ENCODE measurements around the gene LTB4R.

LTB4R gene

DNA sequence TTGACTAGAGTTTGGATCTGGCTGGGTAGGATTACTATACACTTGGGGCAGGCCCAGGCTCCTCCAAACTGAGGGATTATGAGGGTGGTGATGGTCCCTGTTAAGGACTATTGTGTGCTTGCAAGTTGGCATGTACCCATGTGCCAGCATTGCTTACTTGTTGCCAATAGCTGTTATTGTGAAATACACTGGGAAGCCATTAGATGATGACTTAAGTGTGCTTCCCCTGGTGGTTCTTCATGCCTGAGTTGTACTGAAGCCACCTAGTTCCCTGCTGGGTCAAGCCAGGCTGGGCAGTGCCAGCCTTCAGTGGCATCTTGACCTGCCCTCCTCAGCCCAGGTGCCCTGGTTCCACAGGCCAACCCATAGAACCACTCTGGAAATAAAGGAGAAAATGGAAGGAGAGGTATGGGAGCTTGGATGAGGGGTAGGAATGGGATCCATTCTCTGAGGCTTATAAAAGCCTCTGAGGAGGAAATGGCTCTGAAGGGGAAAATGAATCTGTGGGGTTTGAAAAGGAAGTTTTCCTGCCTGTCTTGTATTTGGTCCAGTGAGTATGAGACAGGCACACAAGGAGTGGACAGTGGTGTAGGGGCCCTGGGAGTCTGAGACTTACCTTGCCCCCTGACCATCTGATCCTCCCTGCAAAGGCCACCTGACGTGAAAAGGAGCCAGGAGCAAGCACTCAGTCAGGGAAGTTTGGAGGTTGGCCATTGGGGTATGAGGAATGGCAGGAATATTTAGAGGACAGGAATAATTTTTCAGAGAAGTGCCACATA, 724 bp downstream of the LTB4R start:
- peak overlapping the region in 1 of 2 donors; percentile 74 for H3K4me3 ChIP-seq (ENCODE audit: low read length in 2 of 2)
- no peaks in the 10 kb centered on the region for H3K27me3 ChIP-seq (ENCODE audit: control insufficient read depth in 2 of 2, insufficient read depth in 2 of 2, low read length in 2 of 2)
- H3K36me3 ChIP-seq (ENCODE audit: control insufficient read depth in 2 of 2, insufficient read depth in 2 of 2, low read length in 2 of 2): peaks cover 0 to 2% of the 10 kb centered on the region in 2 donors
- peak overlapping the region; percentile 10 to 52 for H3K9ac ChIP-seq (ENCODE audit: low read depth in 1 of 2, low read length in 2 of 2)
- H3K9me3 ChIP-seq (ENCODE audit: control insufficient read depth in 2 of 2, low read length in 2 of 2): no peaks in the 10 kb centered on the region
- H3K4me1 ChIP-seq (ENCODE audit: control insufficient read depth in 2 of 2, insufficient read depth in 2 of 2, low read length in 2 of 2): peaks cover 47 to 61% of the 10 kb centered on the region in 2 donors
- H3K27ac ChIP-seq (ENCODE audit: low read depth in 2 of 2, low read length in 2 of 2): peak overlapping the region in 1 of 2 donors; percentile 83

DNA sequence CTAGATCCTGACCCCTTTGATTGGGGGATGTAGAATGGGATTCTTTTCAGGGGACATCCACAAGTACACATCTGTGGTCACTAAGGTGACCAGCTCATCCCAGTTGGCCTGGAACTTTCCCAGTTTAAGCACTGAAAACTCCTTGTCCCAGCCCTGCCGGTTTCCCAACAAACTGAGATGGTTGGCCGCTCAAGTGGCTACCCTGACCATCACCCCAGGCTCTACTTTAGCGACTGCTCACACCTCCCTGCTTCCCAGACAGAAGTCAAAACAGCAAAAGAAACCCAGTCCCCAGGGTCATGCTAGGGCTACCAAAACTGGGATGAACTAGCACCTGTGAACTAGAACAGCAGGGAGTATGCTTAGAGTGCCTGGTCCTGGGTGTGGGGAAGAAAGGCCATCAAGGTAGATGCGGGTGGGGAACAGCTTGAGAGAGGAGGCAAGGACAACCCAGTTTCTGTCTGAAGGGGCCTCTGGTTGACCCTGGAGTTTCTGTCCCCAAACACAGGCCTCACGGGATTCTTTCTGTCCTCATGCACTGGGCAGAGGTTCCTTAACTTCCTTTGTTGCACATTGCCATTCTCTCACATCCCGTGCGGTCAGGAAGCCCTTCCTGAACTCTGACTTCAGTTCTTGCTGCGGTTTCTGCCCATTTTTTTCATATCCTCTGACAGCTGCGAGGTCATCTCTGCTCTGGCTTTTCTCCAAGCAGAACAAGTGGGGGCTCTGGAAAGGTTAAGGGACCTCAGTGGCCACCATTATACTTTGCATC, 1.6 kb downstream of the LTB4R start:
- Histone ChIP-seq H3K4me3 (ENCODE audit: low read length in 2 of 2) (peak overlapping the region in 1 of 2 donors; percentile 44), H3K9ac (ENCODE audit: low read depth in 1 of 2, low read length in 2 of 2) (peak overlapping the region in 1 of 2 donors; percentile 6), H3K9me3 (ENCODE audit: control insufficient read depth in 2 of 2, low read length in 2 of 2) (no peaks in the 10 kb centered on the region), H3K27ac (ENCODE audit: low read depth in 2 of 2, low read length in 2 of 2) (peak overlapping the region; percentile 39 to 83), H3K4me1 (ENCODE audit: control insufficient read depth in 2 of 2, insufficient read depth in 2 of 2, low read length in 2 of 2) (peaks cover 39 to 52% of the 10 kb centered on the region in 2 donors), H3K27me3 (ENCODE audit: control insufficient read depth in 2 of 2, insufficient read depth in 2 of 2, low read length in 2 of 2) (no peaks in the 10 kb centered on the region), H3K36me3 (ENCODE audit: control insufficient read depth in 2 of 2, insufficient read depth in 2 of 2, low read length in 2 of 2) (no peaks in the 10 kb centered on the region)

DNA sequence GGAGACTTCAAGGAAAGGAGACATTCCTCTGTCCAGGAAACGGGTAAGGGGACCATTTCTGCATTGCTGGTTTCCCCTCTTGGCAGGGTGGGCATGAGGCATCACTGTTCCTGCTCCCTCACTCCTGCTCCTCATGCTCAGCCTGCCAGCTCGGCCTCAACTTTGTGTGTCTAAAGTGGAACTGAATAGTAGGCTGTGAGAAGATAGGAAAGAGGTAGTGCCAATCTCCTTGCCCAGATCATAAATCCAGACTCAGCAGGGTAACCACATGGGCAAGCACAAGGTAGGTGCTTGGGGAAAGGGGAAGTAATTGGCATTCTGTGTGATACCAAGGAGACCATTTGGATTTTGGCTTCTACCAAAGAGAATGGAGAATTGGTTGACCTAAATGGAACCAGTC, 2.6 kb downstream of the LTB4R start:
- Histone ChIP-seq H3K9ac (ENCODE audit: low read depth in 1 of 2, low read length in 2 of 2) (no peak overlapping the region), H3K36me3 (ENCODE audit: control insufficient read depth in 2 of 2, insufficient read depth in 2 of 2, low read length in 2 of 2) (no peaks in the 10 kb centered on the region), H3K4me3 (ENCODE audit: low read length in 2 of 2) (no peak overlapping the region), H3K27me3 (ENCODE audit: control insufficient read depth in 2 of 2, insufficient read depth in 2 of 2, low read length in 2 of 2) (no peaks in the 10 kb centered on the region), H3K27ac (ENCODE audit: low read depth in 2 of 2, low read length in 2 of 2) (peak overlapping the region in 1 of 2 donors; percentile 43), H3K4me1 (ENCODE audit: control insufficient read depth in 2 of 2, insufficient read depth in 2 of 2, low read length in 2 of 2) (peaks cover 32 to 45% of the 10 kb centered on the region in 2 donors), H3K9me3 (ENCODE audit: control insufficient read depth in 2 of 2, low read length in 2 of 2) (no peaks in the 10 kb centered on the region)

DNA sequence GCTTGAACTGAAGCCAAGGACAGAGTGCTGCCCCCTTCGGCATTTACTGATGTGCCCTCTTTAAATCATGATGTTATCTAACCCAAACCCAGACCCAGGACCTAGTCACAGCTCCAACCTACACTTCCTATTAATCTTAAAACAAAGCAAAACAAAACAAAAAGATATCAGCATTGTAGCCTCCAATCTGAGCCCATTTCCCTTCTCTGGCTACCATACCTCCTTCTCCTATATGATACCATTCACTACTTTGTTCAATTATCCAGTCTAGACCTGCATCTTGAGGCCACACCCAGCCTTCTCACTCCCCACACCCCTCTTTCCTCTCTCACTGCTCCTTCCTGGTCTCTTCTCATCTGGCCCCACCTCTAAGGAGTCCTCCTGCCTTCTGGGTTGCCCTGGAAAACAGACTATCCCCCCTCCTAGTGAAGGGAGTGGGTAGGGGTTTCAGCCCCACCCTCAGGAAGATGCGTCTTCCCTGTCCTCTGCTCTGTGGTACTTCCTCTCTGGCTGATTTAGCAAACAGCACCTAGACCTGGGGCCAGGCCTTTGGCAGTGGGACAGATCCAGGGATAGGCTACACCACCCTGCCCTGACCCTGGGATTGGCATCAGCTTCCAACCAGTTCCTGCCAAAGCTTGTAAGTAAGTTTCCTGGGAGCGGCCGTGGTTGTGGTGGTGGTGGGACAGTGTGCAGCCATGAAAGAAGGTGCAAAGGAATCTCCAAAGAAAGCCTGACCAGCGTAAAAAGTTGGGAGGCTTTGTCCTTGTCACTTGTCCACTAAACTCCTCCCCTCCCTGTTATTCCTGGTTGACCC, 3.3 kb downstream of the LTB4R start:
- Histone ChIP-seq H3K9me3 (ENCODE audit: control insufficient read depth in 2 of 2, low read length in 2 of 2) (no peaks in the 10 kb centered on the region), H3K4me1 (ENCODE audit: control insufficient read depth in 2 of 2, insufficient read depth in 2 of 2, low read length in 2 of 2) (peaks cover 29 to 39% of the 10 kb centered on the region in 2 donors), H3K27ac (ENCODE audit: low read depth in 2 of 2, low read length in 2 of 2) (peak overlapping the region in 1 of 2 donors; percentile 38), H3K36me3 (ENCODE audit: control insufficient read depth in 2 of 2, insufficient read depth in 2 of 2, low read length in 2 of 2) (no peaks in the 10 kb centered on the region), H3K9ac (ENCODE audit: low read depth in 1 of 2, low read length in 2 of 2) (no peak overlapping the region), H3K27me3 (ENCODE audit: control insufficient read depth in 2 of 2, insufficient read depth in 2 of 2, low read length in 2 of 2) (peaks cover 0 to 3% of the 10 kb centered on the region in 2 donors), H3K4me3 (ENCODE audit: low read length in 2 of 2) (no peak overlapping the region)

DNA sequence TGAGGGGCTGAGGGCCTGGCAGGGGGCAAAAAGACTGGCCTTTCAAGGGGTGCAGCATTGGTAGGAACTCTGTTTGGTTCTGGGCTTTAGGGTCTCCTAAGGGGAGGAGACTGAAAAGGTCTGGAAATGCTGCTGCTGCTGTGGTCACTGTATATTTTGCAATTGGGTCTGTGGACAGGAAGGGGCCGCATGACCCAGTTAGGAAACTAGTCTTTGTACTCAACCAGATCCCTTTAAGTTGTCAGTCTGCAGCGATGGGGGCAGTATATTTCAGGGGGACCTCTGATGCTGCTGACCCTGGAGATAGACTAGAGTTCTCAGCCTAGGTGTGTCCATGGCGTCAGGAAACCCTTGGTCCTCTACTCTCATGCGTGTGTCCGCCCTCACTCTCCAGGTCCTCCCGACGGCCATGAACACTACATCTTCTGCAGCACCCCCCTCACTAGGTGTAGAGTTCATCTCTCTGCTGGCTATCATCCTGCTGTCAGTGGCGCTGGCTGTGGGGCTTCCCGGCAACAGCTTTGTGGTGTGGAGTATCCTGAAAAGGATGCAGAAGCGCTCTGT, 4.0 kb downstream of the LTB4R start:
- H3K27ac ChIP-seq (ENCODE audit: low read depth in 2 of 2, low read length in 2 of 2): peak overlapping the region; percentile 48 to 53
- H3K9ac ChIP-seq (ENCODE audit: low read depth in 1 of 2, low read length in 2 of 2): peak overlapping the region in 1 of 2 donors; percentile 33

DNA sequence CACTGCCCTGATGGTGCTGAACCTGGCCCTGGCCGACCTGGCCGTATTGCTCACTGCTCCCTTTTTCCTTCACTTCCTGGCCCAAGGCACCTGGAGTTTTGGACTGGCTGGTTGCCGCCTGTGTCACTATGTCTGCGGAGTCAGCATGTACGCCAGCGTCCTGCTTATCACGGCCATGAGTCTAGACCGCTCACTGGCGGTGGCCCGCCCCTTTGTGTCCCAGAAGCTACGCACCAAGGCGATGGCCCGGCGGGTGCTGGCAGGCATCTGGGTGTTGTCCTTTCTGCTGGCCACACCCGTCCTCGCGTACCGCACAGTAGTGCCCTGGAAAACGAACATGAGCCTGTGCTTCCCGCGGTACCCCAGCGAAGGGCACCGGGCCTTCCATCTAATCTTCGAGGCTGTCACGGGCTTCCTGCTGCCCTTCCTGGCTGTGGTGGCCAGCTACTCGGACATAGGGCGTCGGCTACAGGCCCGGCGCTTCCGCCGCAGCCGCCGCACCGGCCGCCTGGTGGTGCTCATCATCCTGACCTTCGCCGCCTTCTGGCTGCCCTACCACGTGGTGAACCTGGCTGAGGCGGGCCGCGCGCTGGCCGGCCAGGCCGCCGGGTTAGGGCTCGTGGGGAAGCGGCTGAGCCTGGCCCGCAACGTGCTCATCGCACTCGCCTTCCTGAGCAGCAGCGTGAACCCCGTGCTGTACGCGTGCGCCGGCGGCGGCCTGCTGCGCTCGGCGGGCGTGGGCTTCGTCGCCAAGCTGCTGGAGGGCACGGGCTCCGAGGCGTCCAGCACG, 4.7 kb downstream of the LTB4R start:
- Histone ChIP-seq H3K4me3 (ENCODE audit: low read length in 2 of 2) (peak overlapping the region; percentile 33 to 34), H3K4me1 (ENCODE audit: control insufficient read depth in 2 of 2, insufficient read depth in 2 of 2, low read length in 2 of 2) (peaks cover 16 to 29% of the 10 kb centered on the region in 2 donors), H3K27me3 (ENCODE audit: control insufficient read depth in 2 of 2, insufficient read depth in 2 of 2, low read length in 2 of 2) (peaks cover 0 to 3% of the 10 kb centered on the region in 2 donors), H3K27ac (ENCODE audit: low read depth in 2 of 2, low read length in 2 of 2) (peak overlapping the region; percentile 48 to 53), H3K9me3 (ENCODE audit: control insufficient read depth in 2 of 2, low read length in 2 of 2) (no peaks in the 10 kb centered on the region), H3K36me3 (ENCODE audit: control insufficient read depth in 2 of 2, insufficient read depth in 2 of 2, low read length in 2 of 2) (no peaks in the 10 kb centered on the region), H3K9ac (ENCODE audit: low read depth in 1 of 2, low read length in 2 of 2) (peak overlapping the region in 1 of 2 donors; percentile 33)

More for the DNA sequence above, 4.0 kb downstream of the LTB4R start:
- H3K27me3 ChIP-seq (ENCODE audit: control insufficient read depth in 2 of 2, insufficient read depth in 2 of 2, low read length in 2 of 2): peaks cover 0 to 3% of the 10 kb centered on the region in 2 donors
- no peaks in the 10 kb centered on the region for H3K36me3 ChIP-seq (ENCODE audit: control insufficient read depth in 2 of 2, insufficient read depth in 2 of 2, low read length in 2 of 2)
- H3K9me3 ChIP-seq (ENCODE audit: control insufficient read depth in 2 of 2, low read length in 2 of 2): no peaks in the 10 kb centered on the region
- H3K4me3 ChIP-seq (ENCODE audit: low read length in 2 of 2): peak overlapping the region; percentile 33 to 34
- H3K4me1 ChIP-seq (ENCODE audit: control insufficient read depth in 2 of 2, insufficient read depth in 2 of 2, low read length in 2 of 2): peaks cover 21 to 32% of the 10 kb centered on the region in 2 donors

DNA sequence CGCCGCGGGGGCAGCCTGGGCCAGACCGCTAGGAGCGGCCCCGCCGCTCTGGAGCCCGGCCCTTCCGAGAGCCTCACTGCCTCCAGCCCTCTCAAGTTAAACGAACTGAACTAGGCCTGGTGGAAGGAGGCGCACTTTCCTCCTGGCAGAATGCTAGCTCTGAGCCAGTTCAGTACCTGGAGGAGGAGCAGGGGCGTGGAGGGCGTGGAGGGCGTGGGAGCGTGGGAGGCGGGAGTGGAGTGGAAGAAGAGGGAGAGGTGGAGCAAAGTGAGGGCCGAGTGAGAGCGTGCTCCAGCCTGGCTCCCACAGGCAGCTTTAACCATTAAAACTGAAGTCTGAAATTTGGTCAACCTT, 5.3 kb downstream of the LTB4R start:
- H3K36me3 ChIP-seq (ENCODE audit: control insufficient read depth in 2 of 2, insufficient read depth in 2 of 2, low read length in 2 of 2): no peaks in the 10 kb centered on the region
- no peak overlapping the region for H3K9ac ChIP-seq (ENCODE audit: low read depth in 1 of 2, low read length in 2 of 2)
- H3K4me3 ChIP-seq (ENCODE audit: low read length in 2 of 2): no peak overlapping the region
- no peak overlapping the region for H3K27ac ChIP-seq (ENCODE audit: low read depth in 2 of 2, low read length in 2 of 2)
- peaks cover 0 to 3% of the 10 kb centered on the region in 2 donors for H3K27me3 ChIP-seq (ENCODE audit: control insufficient read depth in 2 of 2, insufficient read depth in 2 of 2, low read length in 2 of 2)
- H3K4me1 ChIP-seq (ENCODE audit: control insufficient read depth in 2 of 2, insufficient read depth in 2 of 2, low read length in 2 of 2): peaks cover 16 to 25% of the 10 kb centered on the region in 2 donors
- H3K9me3 ChIP-seq (ENCODE audit: control insufficient read depth in 2 of 2, low read length in 2 of 2): no peaks in the 10 kb centered on the region

DNA sequence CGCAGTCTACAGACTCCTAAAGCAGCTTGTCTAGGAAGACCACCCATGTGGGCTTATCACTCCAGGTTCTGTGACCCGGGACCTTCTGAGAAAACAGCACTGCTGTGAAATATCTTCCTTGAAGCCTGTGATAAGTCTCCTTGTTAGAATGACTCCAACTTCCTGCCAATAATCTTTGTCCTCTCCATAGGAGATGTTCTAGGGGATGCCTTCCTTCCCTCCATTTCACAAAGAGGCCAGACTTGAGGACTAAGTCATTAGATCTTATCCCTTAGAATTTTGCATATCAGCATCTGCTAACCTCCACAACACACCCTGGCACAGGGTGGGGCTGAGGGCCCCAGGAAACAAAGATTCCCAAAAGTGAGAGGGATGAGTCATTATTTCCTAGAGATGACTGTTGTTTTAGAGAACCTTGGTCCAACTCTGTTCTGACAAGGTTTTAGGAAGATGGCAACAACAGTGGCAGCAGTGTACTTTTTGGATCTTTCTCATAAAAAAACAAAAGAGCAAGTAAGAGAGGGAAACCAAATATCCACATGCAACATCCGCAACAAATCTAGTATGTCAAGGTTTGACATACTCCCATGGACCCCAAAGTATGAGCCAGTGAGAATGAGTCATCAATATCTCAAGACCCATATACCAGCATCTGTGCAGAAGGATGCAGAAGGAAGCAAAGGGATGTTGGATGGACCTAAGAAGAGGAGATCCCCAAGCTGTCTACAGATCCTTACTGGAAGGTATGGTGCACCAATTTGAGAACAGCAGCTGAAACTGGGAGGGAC, 6.0 kb downstream of the LTB4R start:
- Histone ChIP-seq H3K27ac (ENCODE audit: low read depth in 2 of 2, low read length in 2 of 2) (no peak overlapping the region), H3K4me1 (ENCODE audit: control insufficient read depth in 2 of 2, insufficient read depth in 2 of 2, low read length in 2 of 2) (peaks cover 16 to 25% of the 10 kb centered on the region in 2 donors), H3K9ac (ENCODE audit: low read depth in 1 of 2, low read length in 2 of 2) (no peak overlapping the region), H3K4me3 (ENCODE audit: low read length in 2 of 2) (no peak overlapping the region), H3K36me3 (ENCODE audit: control insufficient read depth in 2 of 2, insufficient read depth in 2 of 2, low read length in 2 of 2) (no peaks in the 10 kb centered on the region), H3K27me3 (ENCODE audit: control insufficient read depth in 2 of 2, insufficient read depth in 2 of 2, low read length in 2 of 2) (peaks cover 0 to 3% of the 10 kb centered on the region in 2 donors), H3K9me3 (ENCODE audit: control insufficient read depth in 2 of 2, low read length in 2 of 2) (no peaks in the 10 kb centered on the region)
